ENCODE measurements around the gene GPR75. TPM values are rescaled to one million over a fixed set of nuclear protein-coding genes. Genes with fewer than 3 reads are reported as not detected.
A peak's percentile ranks its signal among the peaks of the same experiment; 100 is the strongest.

The GPR75 gene
- total and polyA plus RNA-seq, 2 of the 13 experiments (the other 11 are each of a cell fraction or from before 2014, with no cell fraction given) = 3.3 to 4.1 TPM

GRCh38 chr2:53880756-53881155 lies 21.0 kb upstream of the GPR75 start (continued):
- TF ChIP-seq GFI1 (CRISPR knock-in tag; IDR thresholded peaks at IDR 0.05; ENCODE audit: borderline replicate concordance) (no peak), HIC2 (CRISPR knock-in tag; IDR thresholded peaks at IDR 0.05; ENCODE audit: low read depth) (no peak)

- Histone ChIP-seq H2AFZ (ENCODE audit: low read length) (no peak overlapping the region), H3K4me2 (ENCODE audit: low read depth, low read length) (no peak overlapping the region), H3K27ac (ENCODE audit: extremely low read length, insufficient read depth, low read length) (no peak overlapping the region), H3K9me3 (ENCODE audit: low read length) (no peaks in the 10 kb centered on the region), H3K79me2 (ENCODE audit: insufficient read depth, low read length) (no peaks in the 10 kb centered on the region), H3K4me3 (replicated peaks in 1 of 3; ENCODE audit: insufficient read depth in 1 of 3, low read depth in 2 of 3, low read length in 3 of 3) (no peak overlapping the region), H3K9ac (ENCODE audit: insufficient read depth, low read depth, low read length) (no peak overlapping the region), H4K20me1 (ENCODE audit: insufficient read depth, low read length) (no peaks in the 10 kb centered on the region), H3K4me1 (ENCODE audit: insufficient read depth, low read length) (peaks cover 6% of the 10 kb centered on the region; the same call in 1 of the 2 replicates), H3K36me3 (replicated peaks in 1 of 2; ENCODE audit: control insufficient read depth in 1 of 2, insufficient read depth in 2 of 2, low read length in 2 of 2) (peaks cover 31 to 61% of the 10 kb centered on the region in 2 experiments), H3K27me3 (ENCODE audit: control insufficient read depth in 1 of 2, insufficient read depth in 2 of 2, low read length in 2 of 2) (no peaks in the 10 kb centered on the region)
- in situ Hi-C loops (cut with HindIII; ENCODE audit: extremely low pct_ligation_motif_present, low pct_unique_long_range_greater_than_20kb) = no loop called here
- intact Hi-C loops (cut with micrococcal nuclease; ENCODE audit: unreplicated experiment) = no loop called here
- ChIA-PET POLR2A (no interaction called here), CTCF (ENCODE audit: low intra/inter-chr PET ratio, low total read pairs) (no interaction called here)
- BruUV-seq (replicated peaks) = no TSS peak
- 96% methylated on average over 2 of the region's 2 CpGs for WGBS (ENCODE audit: low lambda C conversion rate)
- ATAC-seq = peak; percentile 32; the same call in 1 of the 3 replicates
- no peak for FAIRE-seq
- DNase-seq (ENCODE audit: low spot score) = no peak
- TF ChIP-seq CENPBD1 (CRISPR knock-in tag; IDR thresholded peaks at IDR 0.05; ENCODE audit: borderline replicate concordance, low read depth) = no peak
- no peak for TF ChIP-seq HMGXB4 (CRISPR knock-in tag; IDR thresholded peaks at IDR 0.05; ENCODE audit: borderline replicate concordance in 1 of 2, low read depth in 1 of 2)
- no peak for TF ChIP-seq NFE2L2 (IDR thresholded peaks at IDR 0.05; ENCODE audit: low read length)
- TF ChIP-seq TFAP4 (IDR thresholded peaks at IDR 0.05; ENCODE audit: borderline replicate concordance, low read depth) = no peak
- no peak for TF ChIP-seq ZNF180 (CRISPR knock-in tag; IDR thresholded peaks at IDR 0.05; ENCODE audit: borderline replicate concordance, low read depth)
- TF ChIP-seq POLR2G (IDR thresholded peaks at IDR 0.05; ENCODE audit: low read depth, low read length) = no peak
- TF ChIP-seq ZFX (CRISPR knock-in tag; IDR thresholded peaks at IDR 0.05; ENCODE audit: low read depth) = no peak
- no peak for TF ChIP-seq GPBP1L1 (CRISPR knock-in tag; IDR thresholded peaks at IDR 0.05)
- TF ChIP-seq BATF2 (CRISPR knock-in tag; IDR thresholded peaks at IDR 0.05) = no peak
- TF ChIP-seq ZNF138 (CRISPR knock-in tag; IDR thresholded peaks at IDR 0.05; ENCODE audit: low read depth) = no peak
- TF ChIP-seq KDM5B (CRISPR knock-in tag; IDR thresholded peaks at IDR 0.05; ENCODE audit: borderline replicate concordance) = no peak
- TF ChIP-seq MYPOP (CRISPR knock-in tag; IDR thresholded peaks at IDR 0.05) = no peak
These were observed 17.8 kb upstream of the GPR75 start for GRCh38 chr2:53877556-53877955.
